ENCODE data around the gene NDUFA7.

GRCh38 chr19:8310342-8311055 lies 10.7 kb downstream of the NDUFA7 start:
- TF ChIP-seq CTCF (IDR thresholded peaks at IDR 0.05; ENCODE audit: low read length) (no peak), EZH2 (optimal IDR thresholded peaks at IDR 0.05; ENCODE audit: low read depth, low read length) (no peak), EZH2phosphoT487 (IDR thresholded peaks at IDR 0.05; ENCODE audit: low read length) (no peak)
